SU-DHL-6 (cell line): ENCODE data around the gene SMC1A.

Experiments
- H2AFZ ChIP-seq: fragments of 200-600 bp; sonication (generic); 2 replicates; pipeline ENCODE4 v1.6.1; 2014; ENCODE audit warnings: low read depth, mild to moderate bottlenecking, moderate library complexity, mixed read lengths, antibody characterized with exemption, low read length; ENCODE audit not compliant: severe bottlenecking
- H3F3A ChIP-seq: fragments of 200-600 bp; shearing (Covaris generic); 2 replicates; pipeline ENCODE4 v1.6.0; 2016; ENCODE audit warnings: antibody characterized with exemption, mild to moderate bottlenecking; ENCODE audit not compliant: insufficient read depth
- H3K27ac ChIP-seq: fragments of 200-600 bp; sonication (generic); 2 replicates; pipeline ENCODE4 v1.5.1; 2016; ENCODE audit warnings: low read depth, mild to moderate bottlenecking, low read length, moderate library complexity, mixed read lengths
- H3K27me3 ChIP-seq: fragments of 200-600 bp; sonication (generic), shearing (Covaris generic); 2 replicates; pipeline ENCODE4 v1.6.0; 2014; ENCODE audit warnings: mild to moderate bottlenecking, low read length
- H3K36me3 ChIP-seq: fragments of 200-600 bp; sonication (generic); 2 replicates; pipeline ENCODE4 v1.6.1; 2014; ENCODE audit warnings: mild to moderate bottlenecking, low read length, mixed read lengths
- H3K4me2 ChIP-seq: fragments of 300-600, 200-600 bp; shearing (Covaris generic), sonication (generic); 2 replicates; pipeline ENCODE4 v1.6.0; 2014; ENCODE audit warnings: low read length, low read depth, mild to moderate bottlenecking; ENCODE audit not compliant: poor library complexity, severe bottlenecking
- H3K4me3 ChIP-seq: fragments of 200-600 bp; sonication (generic); 2 replicates; pipeline ENCODE4 v1.5.1; 2014; ENCODE audit warnings: antibody characterized with exemption, low read length, mild to moderate bottlenecking, mixed read lengths; ENCODE audit not compliant: insufficient read depth, poor library complexity, severe bottlenecking
- H3K79me2 ChIP-seq: fragments of 200-600 bp; sonication (generic); 2 replicates; pipeline ENCODE4 v1.6.1; 2014; ENCODE audit warnings: mild to moderate bottlenecking, low read length, moderate library complexity; ENCODE audit not compliant: insufficient read depth
- H3K9ac ChIP-seq: fragments of 200-600 bp; sonication (generic); 2 replicates; pipeline ENCODE4 v1.7.0; 2014; ENCODE audit warnings: mild to moderate bottlenecking, low read length
- H3K9me2 ChIP-seq: fragments of 200-600 bp; sonication (generic); replicated peaks from 2 replicates; pipeline ENCODE4 v1.6.1; 2014; ENCODE audit warnings: low read length; ENCODE audit not compliant: insufficient read depth
- H3K9me3 ChIP-seq: fragments of 200-600 bp; sonication (generic); 2 replicates; pipeline ENCODE4 v1.6.1; 2014; ENCODE audit warnings: low read length, mixed read lengths; ENCODE audit not compliant: insufficient read depth
- H4K20me1 ChIP-seq: fragments of 200-600 bp; sonication (generic); 2 replicates; pipeline ENCODE4 v1.6.1; 2014; ENCODE audit warnings: low read depth, mild to moderate bottlenecking, antibody characterized with exemption, low read length, moderate library complexity, mixed read lengths
- EZH2phosphoT487 ChIP-seq: fragments of 200-600 bp; sonication (generic), shearing (Covaris generic); conservative IDR thresholded peaks from 2 replicates; pipeline ENCODE4 v1.6.1; 2018; ENCODE audit warnings: mild to moderate bottlenecking, antibody characterized with exemption, low read length, moderate library complexity, mixed read lengths
- TF ChIP-seq, protein P1 (sequence below): fragments of 200-600 bp; sonication (generic); IDR thresholded peaks from one replicate; pipeline ENCODE4 v1.5.1; 2017; ENCODE audit warnings: antibody characterized with exemption, mild to moderate bottlenecking, low read length, moderate library complexity; ENCODE audit not compliant: insufficient read depth, poor library complexity, severe bottlenecking

The SMC1A gene

DNA sequence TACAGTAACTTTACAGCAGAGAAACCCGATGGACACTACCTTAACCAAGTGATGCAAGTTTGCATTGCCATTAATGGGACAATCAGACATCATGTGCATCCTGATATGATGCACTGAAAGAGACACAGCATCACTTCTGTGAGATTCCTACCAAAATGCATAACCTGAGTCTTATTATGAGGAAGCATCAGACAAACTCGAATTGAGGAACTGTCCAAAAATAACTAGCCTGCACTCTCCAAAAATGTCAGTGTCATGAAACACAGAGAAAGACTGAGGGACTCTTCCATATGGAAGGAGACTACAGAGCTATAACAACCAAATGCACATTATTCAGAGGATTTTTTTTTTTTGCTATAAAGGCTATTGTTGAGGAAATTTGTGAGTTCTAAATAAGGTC, 74.5 kb downstream of the SMC1A start:
- Histone ChIP-seq H3K9ac (no peak overlapping the region), H3K79me2 (no peaks in the 10 kb centered on the region), H3K4me2 (no peak overlapping the region), H3K27me3 (no peaks in the 10 kb centered on the region), H3K27ac (no peak overlapping the region), H3K36me3 (no peaks in the 10 kb centered on the region), H3K9me2 (no peaks in the 10 kb centered on the region), H3K4me3 (no peak overlapping the region), H4K20me1 (no peaks in the 10 kb centered on the region), H3K9me3 (no peaks in the 10 kb centered on the region), H2AFZ (no peak overlapping the region), H3F3A (no peaks in the 10 kb centered on the region)
- TF ChIP-seq, protein P1, sequence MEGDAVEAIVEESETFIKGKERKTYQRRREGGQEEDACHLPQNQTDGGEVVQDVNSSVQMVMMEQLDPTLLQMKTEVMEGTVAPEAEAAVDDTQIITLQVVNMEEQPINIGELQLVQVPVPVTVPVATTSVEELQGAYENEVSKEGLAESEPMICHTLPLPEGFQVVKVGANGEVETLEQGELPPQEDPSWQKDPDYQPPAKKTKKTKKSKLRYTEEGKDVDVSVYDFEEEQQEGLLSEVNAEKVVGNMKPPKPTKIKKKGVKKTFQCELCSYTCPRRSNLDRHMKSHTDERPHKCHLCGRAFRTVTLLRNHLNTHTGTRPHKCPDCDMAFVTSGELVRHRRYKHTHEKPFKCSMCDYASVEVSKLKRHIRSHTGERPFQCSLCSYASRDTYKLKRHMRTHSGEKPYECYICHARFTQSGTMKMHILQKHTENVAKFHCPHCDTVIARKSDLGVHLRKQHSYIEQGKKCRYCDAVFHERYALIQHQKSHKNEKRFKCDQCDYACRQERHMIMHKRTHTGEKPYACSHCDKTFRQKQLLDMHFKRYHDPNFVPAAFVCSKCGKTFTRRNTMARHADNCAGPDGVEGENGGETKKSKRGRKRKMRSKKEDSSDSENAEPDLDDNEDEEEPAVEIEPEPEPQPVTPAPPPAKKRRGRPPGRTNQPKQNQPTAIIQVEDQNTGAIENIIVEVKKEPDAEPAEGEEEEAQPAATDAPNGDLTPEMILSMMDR: no peak
- no peak for TF ChIP-seq EZH2phosphoT487

GRCh38 chrX:53340852-53341645, 81.4 kb downstream of the SMC1A start:
- Histone ChIP-seq H3K9me2 (no peaks in the 10 kb centered on the region), H4K20me1 (no peaks in the 10 kb centered on the region), H2AFZ (no peak overlapping the region), H3K9me3 (no peaks in the 10 kb centered on the region), H3F3A (no peaks in the 10 kb centered on the region), H3K79me2 (no peaks in the 10 kb centered on the region), H3K27me3 (no peaks in the 10 kb centered on the region), H3K36me3 (no peaks in the 10 kb centered on the region), H3K4me2 (no peak overlapping the region), H3K27ac (no peak overlapping the region), H3K4me3 (no peak overlapping the region), H3K9ac (no peak overlapping the region)
- TF ChIP-seq, protein P1: no peak
- TF ChIP-seq EZH2phosphoT487: no peak

DNA sequence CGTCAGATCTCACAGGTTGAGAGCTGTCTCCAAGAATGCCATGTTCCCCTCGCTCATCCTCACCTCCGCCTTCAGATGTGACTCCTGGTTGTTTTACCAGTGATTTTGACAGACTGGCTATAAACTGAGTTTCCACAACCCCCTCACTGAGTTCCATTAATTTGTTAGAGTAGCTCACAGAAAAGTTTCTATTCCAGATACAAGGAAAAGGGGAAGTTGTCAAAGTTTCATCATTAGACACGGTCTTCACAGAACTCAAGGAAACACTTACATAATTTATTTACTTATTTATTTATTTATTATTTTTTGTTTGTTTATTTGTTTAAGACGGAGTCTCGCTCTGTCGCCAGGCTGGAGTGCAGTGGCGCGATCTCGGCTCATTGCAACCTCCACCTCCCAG, 85.4 kb downstream of the SMC1A start:
- no peaks in the 10 kb centered on the region for H3K9me3 ChIP-seq
- no peaks in the 10 kb centered on the region for H3K79me2 ChIP-seq
- TF ChIP-seq EZH2phosphoT487: no peak
- TF ChIP-seq, protein P1: no peak
- no peak overlapping the region for H3K27ac ChIP-seq
- H3K27me3 ChIP-seq: no peaks in the 10 kb centered on the region
- no peaks in the 10 kb centered on the region for H3F3A ChIP-seq
- no peak overlapping the region for H3K4me3 ChIP-seq
- no peak overlapping the region for H2AFZ ChIP-seq
- H3K36me3 ChIP-seq: no peaks in the 10 kb centered on the region
- H4K20me1 ChIP-seq: no peaks in the 10 kb centered on the region
- no peaks in the 10 kb centered on the region for H3K9me2 ChIP-seq
- no peak overlapping the region for H3K9ac ChIP-seq
- H3K4me2 ChIP-seq: no peak overlapping the region
